HTR-8/SVneo (cell line): ENCODE results near the gene AGAP5.
"Not testable (repeated sequence)": the region's sequence is repeated elsewhere in the genome, so short reads cannot be mapped to it uniquely, and the experiment has no call there.

Experiments used
- DNase-seq: peaks from one replicate; pipeline ENCODE4 v3.0.0; 2011; ENCODE audit warnings: low spot score, mixed read lengths; ENCODE audit not compliant: insufficient read length
- FAIRE-seq: peaks from 2 replicates; lab custom pipeline; 2011; peaks lifted over from hg19 to GRCh38; lab: Jason Lieb, UNC

Gene AGAP5

GRCh38 chr10:73715179-73716156 lies 17.6 kb upstream of the AGAP5 start:
- FAIRE-seq, result not testable (repeated sequence)

GRCh38 chr10:73714483-73714882 lies 16.6 kb upstream of the AGAP5 start:
- not testable (repeated sequence) for DNase-seq, FAIRE-seq

More at GRCh38 chr10:73715179-73716156, 17.6 kb upstream of the AGAP5 start:
- DNase-seq, result not testable (repeated sequence)

DNA sequence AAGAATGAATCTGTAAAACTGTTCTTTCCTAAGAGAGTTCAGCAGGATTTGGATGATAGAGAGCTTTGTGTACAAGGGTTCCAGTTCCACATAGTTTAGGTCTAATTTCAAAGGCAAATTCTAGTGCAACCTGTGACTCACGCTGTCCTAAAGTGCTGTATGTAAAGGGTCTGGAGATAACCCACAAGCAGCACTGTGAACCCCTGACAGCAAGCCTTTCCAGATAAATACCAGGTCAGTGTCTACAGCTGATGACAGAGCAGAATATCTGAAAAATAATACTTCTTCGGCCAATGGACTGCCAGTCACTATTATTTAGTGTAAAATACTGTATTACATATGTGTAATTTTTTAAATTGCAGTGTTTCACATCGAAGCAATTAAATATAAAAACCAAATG lies 16.0 kb upstream of the AGAP5 start:
- FAIRE-seq, result not testable (repeated sequence)

DNA sequence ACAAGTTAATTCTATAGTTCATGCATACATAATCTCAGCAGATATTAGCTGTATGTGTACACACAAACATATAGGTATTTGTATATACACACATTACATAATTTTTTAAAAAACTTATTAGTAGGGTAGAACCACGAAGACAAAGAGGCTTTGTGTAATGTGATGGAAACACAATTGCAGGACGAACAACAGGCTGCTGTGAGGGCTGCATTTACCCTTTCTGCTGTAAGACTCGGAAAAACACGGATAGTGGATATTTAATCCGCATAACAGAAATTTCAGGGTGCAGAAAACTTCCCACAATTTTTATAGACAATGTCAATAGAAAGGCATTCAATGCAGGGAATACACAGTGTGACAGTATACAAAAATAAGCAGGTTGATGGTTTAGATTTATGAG lies 13.8 kb upstream of the AGAP5 start:
- not testable (repeated sequence) for DNase-seq, FAIRE-seq

More for the DNA sequence above, 16.0 kb upstream of the AGAP5 start:
- DNase-seq, result not testable (repeated sequence)

GRCh38 chr10:73708122-73708521 lies 10.2 kb upstream of the AGAP5 start:
- FAIRE-seq, result not testable (repeated sequence)

DNA sequence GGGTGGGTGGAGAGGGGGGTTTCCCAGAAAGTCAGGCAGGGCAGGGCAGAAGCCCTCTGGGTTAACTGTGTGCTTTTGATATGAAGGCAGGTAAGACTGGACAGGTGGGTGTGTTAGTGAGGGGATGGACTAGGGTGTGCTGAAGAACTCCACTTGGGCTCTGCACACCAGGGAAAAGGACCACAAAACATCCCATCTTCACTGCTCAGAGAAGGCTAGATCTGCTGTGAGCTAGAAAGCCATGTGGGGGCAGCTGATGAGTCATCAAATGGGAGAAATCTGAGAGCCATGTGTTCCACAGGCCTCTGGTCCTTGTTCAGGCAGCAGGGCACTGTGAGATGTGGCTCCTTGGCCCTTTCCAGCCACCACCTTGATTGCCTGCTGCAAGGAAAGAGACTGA lies 9.7 kb upstream of the AGAP5 start:
- not testable (repeated sequence) for FAIRE-seq, DNase-seq

More at GRCh38 chr10:73708122-73708521, 10.2 kb upstream of the AGAP5 start:
- not testable (repeated sequence) for DNase-seq

GRCh38 chr10:73706488-73706887 lies 8.6 kb upstream of the AGAP5 start:
- FAIRE-seq, DNase-seq: not testable (repeated sequence)

GRCh38 chr10:73705506-73706072 lies 7.7 kb upstream of the AGAP5 start:
- not testable (repeated sequence) for DNase-seq, FAIRE-seq

DNA sequence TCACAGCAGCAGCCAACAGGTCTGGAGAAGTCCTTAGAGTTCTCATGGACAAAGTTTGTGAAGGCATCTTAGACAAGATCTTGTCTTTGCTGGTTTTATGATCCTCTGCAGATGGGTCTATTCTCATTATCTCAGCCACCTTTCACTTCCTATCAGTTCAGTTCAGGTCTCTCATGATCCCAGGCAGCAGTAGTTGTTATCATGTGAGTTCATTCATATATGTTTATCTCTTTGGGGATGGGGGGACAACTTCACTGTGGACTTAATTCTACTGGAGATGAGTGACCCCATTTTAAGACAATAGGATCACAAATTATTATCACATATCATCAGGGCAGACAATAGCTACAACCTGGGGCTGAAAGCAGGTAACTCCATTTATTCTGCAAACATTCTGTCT lies 6.0 kb upstream of the AGAP5 start:
- FAIRE-seq, DNase-seq: not testable (repeated sequence)

- FAIRE-seq, DNase-seq: not testable (repeated sequence)
These were observed 910 bp upstream of the AGAP5 start for GRCh38 chr10:73698819-73699218.

GRCh38 chr10:73695302-73695701 lies 2.6 kb downstream of the AGAP5 start:
- DNase-seq, result not testable (repeated sequence)

GRCh38 chr10:73690755-73691154 lies 7.2 kb downstream of the AGAP5 start:
- not testable (repeated sequence) for DNase-seq, FAIRE-seq

More at GRCh38 chr10:73695302-73695701, 2.6 kb downstream of the AGAP5 start:
- FAIRE-seq, result not testable (repeated sequence)

DNA sequence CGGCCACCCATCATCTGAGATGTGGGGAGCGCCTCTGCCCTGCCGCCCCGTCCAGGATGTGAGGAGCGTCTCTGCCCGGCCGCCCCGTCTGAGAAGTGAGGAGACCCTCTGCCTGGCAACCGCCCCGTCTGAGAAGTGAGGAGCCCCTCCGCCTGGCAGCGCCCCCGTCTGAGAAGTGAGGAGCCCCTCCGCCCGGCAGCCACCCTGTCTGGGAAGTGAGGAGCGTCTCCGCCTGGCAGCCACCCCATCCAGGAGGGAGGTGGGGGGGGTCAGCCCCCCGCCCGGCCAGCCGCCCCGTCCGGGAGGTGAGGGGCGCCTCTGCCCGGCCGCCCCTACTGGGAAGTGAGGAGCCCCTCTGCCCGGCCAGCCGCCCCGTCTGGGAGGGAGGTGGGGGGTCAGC lies 8.3 kb downstream of the AGAP5 start:
- not testable (repeated sequence) for DNase-seq, FAIRE-seq

DNA sequence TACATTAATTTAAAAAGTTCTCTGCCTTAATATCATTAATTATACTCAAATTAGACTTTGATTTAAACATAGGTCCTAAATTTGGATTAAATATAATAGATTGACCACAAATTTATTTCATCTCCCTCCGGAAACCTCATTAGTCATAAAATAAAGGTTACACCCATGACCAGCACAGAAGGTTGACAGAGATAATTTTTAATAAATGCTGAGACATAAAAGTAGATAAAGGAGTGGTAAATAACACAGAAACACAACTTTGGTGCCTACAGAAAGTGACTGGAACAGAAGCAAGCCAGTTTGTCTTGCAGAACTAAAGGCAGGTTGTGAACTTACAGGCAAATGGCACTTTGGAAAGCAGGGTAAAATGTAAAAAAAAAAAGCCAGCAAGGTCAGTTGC lies 10.3 kb downstream of the AGAP5 start:
- DNase-seq, FAIRE-seq: not testable (repeated sequence)

- not testable (repeated sequence) for FAIRE-seq, DNase-seq
These were observed 23.4 kb downstream of the AGAP5 start for GRCh38 chr10:73674546-73674945.

DNA sequence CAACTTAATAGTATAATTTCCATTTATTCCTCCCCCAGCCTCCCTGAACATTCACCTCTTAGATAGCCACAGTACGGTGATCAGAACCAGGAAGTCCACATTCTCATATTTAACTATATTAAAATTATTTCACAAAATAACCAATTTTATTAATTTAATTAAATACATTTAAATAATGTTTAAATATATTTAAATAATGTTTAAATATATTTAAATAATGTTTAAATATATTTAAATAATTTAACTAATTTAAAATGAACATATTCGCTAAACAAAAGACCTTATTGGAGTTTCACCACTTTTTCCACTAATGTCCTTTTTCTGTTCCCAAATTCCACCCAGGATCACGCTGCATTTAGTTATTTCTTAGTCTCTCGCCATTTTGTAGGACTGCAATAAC lies 29.5 kb downstream of the AGAP5 start:
- not testable (repeated sequence) for DNase-seq, FAIRE-seq

DNA sequence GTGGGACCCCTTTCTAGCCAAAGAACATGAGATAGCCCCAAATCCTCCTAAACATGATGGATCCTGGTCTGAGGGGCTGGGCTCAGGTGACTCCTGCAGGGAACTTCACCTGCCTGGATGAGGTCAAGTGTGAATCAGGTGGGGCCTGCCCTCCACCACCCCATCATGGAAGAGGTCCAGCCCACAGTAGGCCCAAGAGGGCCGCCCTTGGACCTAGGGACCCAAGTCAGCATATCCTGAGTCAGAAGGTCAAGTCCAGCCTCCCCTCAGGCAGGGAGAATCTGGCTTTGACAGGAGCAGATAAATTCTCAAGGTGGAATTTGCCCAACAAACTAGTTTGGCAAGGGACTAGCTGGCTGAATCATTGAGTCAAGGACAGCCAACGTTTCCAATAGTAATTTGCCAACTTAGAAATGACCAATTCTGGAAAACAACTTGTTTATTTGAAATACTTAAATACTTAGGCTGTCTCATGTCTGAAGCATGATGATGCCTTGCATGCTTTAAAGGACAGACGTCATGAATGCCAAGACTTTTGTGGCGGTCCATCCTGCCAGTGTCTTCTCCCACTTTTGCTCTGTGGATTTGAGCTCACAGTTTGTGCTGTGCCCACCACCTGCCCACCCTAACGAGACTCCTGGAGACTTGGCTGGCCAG lies 31.6 kb downstream of the AGAP5 start:
- FAIRE-seq, DNase-seq: not testable (repeated sequence)

DNA sequence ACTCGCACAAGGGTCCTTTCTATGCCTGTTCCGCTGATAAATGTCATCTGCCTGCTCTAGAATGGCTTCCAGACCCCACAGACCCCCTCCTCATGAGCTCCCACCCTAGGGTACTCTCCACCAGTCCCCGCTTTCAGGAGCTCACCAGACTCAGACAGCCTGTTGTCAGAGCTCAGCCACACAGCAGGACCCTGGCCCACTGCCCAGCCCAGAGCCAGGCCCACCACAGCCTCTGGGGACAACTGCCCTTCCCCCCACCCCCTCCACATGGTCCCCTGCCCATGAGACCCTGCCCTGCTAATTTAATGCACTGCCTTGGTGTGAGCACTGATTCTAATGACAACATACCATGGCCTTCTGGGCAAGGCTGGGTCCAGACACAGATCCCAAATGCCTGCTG lies 32.3 kb downstream of the AGAP5 start:
- not testable (repeated sequence) for DNase-seq, FAIRE-seq

DNA sequence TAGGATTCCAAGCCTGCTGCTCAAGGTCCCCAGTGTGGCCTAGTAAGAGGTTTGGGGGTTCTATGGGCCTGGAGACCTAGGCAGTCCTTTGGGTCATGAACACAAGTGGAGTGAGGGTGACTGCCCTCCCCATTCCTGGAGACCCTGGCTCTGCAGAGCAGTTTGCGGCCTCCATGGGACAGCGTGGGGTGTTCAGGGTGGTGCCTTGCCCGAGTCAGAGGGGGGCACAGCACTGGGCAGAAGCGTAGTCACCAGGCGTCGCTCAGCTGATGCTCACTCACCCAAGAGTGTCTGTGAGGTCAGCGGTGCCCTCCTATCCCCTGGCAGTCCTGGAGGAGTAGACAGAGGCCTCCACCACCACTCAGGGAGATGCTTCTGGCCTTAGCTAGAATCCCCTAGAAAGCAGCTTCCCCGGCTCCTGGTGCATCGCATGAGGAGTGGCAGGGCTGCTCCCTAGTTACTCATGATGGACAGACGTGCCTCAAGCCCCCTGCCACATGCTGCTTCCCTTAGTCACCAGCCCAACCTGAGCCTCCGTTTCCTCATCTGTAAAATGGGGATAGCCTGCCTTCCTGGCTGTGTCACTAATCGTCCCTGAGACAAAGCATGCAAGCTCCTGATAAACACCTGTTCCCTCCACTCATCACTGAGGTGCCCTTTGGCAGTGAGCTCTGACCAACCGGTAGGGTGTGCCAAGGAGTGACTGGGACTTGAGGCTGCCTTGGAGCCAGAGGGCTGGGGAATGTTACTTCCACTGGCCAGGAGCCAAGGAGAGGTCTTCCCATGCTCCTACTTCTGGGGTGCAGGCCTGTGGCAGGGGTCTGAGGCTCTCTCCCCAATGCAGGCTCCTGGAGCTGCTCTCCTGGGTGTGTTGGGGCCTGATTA lies 33.5 kb downstream of the AGAP5 start:
- DNase-seq, FAIRE-seq: not testable (repeated sequence)
